Smooth muscle cell of trachea (primary cell): ENCODE measurements around the gene OBSCN. TPM values are rescaled to one million over a fixed set of nuclear protein-coding genes. Genes with fewer than 3 reads are reported as not detected.

Source experiments
- total RNA-seq: library from RNA; depleted of rRNA; stranded (reverse); fragments of >200 nt; gene quantifications from 2 replicates; pipeline ENCODE4 v1.2.1, GENCODE V29; 2014

The OBSCN gene, protein sequence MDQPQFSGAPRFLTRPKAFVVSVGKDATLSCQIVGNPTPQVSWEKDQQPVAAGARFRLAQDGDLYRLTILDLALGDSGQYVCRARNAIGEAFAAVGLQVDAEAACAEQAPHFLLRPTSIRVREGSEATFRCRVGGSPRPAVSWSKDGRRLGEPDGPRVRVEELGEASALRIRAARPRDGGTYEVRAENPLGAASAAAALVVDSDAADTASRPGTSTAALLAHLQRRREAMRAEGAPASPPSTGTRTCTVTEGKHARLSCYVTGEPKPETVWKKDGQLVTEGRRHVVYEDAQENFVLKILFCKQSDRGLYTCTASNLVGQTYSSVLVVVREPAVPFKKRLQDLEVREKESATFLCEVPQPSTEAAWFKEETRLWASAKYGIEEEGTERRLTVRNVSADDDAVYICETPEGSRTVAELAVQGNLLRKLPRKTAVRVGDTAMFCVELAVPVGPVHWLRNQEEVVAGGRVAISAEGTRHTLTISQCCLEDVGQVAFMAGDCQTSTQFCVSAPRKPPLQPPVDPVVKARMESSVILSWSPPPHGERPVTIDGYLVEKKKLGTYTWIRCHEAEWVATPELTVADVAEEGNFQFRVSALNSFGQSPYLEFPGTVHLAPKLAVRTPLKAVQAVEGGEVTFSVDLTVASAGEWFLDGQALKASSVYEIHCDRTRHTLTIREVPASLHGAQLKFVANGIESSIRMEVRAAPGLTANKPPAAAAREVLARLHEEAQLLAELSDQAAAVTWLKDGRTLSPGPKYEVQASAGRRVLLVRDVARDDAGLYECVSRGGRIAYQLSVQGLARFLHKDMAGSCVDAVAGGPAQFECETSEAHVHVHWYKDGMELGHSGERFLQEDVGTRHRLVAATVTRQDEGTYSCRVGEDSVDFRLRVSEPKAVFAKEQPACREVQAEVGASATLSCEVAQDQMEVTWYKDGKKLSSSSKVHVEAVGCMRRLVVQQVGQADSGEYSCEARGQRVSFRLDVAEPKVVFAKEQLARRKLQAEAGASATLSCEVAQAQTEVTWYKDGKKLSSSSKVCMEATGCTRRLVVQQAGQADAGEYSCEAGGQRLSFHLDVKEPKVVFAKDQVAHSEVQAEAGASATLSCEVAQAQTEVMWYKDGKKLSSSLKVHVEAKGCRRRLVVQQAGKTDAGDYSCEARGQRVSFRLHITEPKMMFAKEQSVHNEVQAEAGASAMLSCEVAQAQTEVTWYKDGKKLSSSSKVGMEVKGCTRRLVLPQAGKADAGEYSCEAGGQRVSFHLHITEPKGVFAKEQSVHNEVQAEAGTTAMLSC (N-terminal part only)
- total RNA-seq: 3.3 and 15.2 TPM in 2 replicates

DNA sequence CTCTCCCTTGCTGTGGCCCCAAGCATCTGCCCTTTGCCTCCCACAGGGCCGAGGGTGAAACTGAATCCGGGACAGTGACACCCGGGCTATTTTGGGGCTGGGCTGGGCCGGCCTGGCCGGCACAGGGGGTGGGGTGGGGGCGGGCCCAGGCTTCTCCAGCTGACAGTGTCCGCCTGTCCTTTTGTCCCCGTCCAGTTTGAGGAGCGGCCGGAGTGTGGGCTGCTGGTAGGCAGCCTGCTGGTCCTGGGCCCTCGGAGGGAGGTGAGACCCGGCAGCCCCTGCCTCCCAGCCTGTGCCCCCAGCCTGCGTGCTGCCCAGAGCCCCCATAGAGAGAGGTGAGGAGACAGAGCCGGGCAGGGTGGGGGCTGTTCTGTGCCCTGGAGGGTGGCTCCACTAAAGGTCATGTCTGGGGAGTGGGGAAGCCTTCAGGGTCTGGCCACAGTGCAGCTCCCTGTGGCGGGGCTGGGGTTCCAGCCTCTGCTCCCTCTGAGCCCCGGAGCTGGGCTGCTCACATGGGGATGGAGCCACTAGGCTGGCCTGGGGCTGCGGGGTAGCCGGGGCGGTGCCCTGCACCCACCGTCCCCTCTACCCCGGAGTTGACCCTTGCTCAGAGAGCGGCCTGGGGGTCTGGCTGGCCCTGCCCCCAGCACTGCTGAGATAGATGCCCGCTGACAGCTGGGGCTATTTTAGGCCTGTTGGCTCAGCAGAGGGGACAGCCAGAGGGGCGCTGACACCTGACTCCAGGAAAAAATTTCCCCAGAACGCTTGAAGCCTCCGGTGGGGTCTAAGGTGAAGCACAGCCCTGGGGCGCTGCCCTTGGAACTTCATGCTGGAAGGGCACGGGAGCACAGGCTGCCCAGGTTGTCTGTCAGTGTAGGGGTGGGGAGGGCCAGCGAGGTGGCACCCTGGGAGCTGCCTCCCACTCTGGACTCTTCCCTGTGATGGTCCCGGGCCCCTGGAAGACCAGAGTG is at the start of gene OBSCN:
Gene OBSCN, plus strand, starts transcription at position 194 of the 971 bp plus-strand sequence. CDS start 3,740 bp downstream, outside the sequence.

DNA sequence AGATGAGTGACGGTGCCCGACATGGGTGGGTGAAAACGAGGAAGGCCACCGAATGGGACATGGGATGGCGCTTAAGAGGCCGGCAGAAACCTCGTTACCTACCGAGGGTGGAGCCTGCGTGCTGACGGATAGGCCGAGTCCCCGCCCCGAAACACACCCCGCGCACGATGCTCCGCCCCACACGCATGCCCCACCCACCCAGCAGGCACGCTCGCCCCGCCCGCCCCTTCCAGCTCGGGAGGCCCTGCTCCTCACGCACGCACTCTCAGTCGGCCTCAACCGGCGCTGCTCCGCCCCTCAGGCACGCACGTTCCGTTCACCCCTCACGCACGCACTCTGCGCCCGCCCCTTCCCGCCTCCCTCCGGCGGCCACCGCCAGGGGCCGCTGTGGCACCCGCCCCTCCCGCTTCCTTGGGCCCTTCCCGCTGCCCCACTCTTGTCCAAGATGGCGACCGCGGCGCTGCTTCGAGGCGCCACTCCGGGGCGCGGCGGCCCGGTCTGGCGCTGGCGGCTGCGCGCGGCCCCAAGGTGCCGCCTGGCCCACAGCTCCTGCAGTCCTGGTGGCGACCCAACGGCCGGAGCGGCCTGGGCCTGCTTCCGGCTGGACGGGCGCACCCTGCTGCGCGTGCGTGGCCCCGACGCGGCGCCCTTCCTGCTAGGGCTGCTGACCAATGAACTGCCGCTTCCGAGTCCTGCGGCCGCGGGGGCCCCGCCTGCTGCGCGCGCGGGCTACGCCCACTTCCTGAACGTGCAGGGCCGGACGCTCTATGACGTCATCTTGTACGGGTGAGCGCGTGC is 42.3 kb upstream of the OBSCN start, which contains the start of gene IBA57:
Gene IBA57, plus strand, starts transcription at position 433 of the 798 bp plus-strand sequence. Its CDS starts 13 bp downstream, at position 446.

DNA sequence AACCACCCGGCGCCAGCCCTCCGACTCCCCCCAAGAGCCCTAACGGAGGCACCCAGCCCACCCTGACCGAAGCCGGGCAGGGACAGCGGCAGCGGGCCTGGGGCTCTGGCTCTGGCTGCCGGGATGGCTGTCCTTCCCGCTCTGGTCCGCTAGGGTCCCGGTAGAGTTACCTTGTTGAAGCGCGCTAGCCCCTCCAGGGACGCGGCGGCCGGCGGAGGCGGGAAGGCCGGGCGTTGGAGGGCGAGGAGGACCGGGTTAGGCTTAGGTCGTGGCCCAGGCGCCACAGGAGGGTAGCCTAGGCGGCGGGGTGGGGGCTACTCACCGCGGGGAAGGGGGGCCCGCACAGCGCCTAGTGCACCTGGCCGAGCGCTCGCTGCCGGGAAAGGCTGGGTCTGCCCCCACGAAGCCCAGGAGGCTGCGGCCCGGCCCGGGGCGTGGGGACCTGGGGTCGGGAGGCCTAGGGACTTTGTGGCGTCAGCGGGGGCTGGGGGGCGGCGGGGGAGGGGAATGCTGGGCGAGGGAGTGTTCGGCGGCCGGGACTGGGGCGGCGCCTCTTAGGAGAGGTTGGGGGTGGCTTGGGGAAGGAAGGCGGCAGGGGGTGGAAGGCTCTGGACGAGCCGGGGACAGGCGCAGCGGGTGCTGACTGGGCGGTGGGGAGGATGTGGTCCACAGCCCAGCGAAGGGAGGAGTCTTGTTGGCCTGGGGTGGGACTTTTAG is 208.5 kb downstream of the OBSCN start, which contains the start of gene TRIM17:
Gene TRIM17, minus strand, starts transcription at position 645 of the 717 bp plus-strand sequence. CDS start 1,789 bp downstream, outside the sequence.

Other genes starting within 250 kb of the OBSCN start
- not detected in 2 replicates for gene WNT3A, start 201.0 kb upstream of the OBSCN start, total RNA-seq
- gene ARF1, start 125.3 kb upstream of the OBSCN start, total RNA-seq: 297 and 326 TPM in 2 replicates
- gene C1orf35, start 104.7 kb upstream of the OBSCN start, total RNA-seq: 10.3 and 11.7 TPM in 2 replicates
- 50.8 and 60.7 TPM in 2 replicates for gene MRPL55, start 98.7 kb upstream of the OBSCN start, total RNA-seq
- 465 and 500 TPM in 2 replicates for gene GUK1, start 67.8 kb upstream of the OBSCN start, total RNA-seq
- 14.4 and 14.8 TPM in 2 replicates for gene GJC2, start 58.1 kb upstream of the OBSCN start, total RNA-seq
- gene IBA57, start 42.2 kb upstream of the OBSCN start, total RNA-seq: 6.4 and 7.4 TPM in 2 replicates
- 19.6 and 22.2 TPM in 2 replicates for gene TRIM11, start 198.8 kb downstream of the OBSCN start, total RNA-seq
- 0.15 TPM in 1 of 2 replicates, not detected in the other for gene TRIM17, start 208.8 kb downstream of the OBSCN start, total RNA-seq